ENCODE results near the gene SIGLEC5.

Gene SIGLEC5

DNA sequence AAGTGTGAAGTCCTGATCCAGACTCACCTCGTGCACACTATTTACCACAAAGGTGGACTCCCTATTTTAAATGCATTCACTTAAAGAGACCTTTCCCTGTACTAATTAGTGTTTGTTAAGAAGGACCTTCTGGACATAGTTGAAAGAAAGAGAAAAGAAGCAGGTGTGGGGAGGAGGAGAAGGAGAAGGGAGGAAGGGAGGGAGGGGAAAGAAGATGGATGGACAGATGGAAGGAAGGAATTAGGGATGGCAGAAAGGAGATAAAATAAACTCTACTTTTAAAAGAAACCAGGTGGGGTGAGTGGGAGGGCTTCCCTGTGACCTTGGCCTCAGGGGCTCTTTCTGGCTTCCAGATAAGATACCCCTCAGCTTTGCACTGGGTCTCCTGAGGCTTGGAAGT is 37.7 kb downstream of the SIGLEC5 start:
- no peak for DNase-seq (ENCODE audit: low spot score)
- TF ChIP-seq, protein P1, sequence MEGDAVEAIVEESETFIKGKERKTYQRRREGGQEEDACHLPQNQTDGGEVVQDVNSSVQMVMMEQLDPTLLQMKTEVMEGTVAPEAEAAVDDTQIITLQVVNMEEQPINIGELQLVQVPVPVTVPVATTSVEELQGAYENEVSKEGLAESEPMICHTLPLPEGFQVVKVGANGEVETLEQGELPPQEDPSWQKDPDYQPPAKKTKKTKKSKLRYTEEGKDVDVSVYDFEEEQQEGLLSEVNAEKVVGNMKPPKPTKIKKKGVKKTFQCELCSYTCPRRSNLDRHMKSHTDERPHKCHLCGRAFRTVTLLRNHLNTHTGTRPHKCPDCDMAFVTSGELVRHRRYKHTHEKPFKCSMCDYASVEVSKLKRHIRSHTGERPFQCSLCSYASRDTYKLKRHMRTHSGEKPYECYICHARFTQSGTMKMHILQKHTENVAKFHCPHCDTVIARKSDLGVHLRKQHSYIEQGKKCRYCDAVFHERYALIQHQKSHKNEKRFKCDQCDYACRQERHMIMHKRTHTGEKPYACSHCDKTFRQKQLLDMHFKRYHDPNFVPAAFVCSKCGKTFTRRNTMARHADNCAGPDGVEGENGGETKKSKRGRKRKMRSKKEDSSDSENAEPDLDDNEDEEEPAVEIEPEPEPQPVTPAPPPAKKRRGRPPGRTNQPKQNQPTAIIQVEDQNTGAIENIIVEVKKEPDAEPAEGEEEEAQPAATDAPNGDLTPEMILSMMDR (IDR thresholded peaks at IDR 0.05; ENCODE audit: extremely low read depth, insufficient read depth, missing control alignments): no peak
- in situ Hi-C loops (cut with MboI; ENCODE audit: low pct_unique_long_range_greater_than_20kb, low sequenced_read_pairs, unreplicated experiment): no loop called here

DNA sequence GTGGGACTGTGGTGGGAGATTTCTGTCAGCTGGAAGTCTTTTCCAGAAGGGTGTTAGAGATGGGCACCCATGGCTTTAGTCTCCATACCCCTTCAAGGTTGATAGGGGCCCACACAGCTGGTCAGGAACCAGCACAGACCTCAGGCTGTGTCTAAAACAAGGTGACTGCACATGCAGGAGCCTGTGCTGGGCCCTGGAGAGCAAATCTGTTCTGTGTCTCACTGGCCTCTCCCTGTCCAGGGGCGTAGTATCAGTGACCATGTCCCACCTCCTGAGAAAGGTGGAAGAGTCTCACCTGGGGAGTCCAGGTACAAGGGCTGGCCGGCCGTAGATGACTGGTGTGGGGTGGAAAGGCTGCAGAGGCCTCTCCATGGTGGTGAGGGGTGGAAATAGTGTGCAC is 39.8 kb downstream of the SIGLEC5 start:
- in situ Hi-C loops (cut with MboI; ENCODE audit: low pct_unique_long_range_greater_than_20kb, low sequenced_read_pairs, unreplicated experiment): no loop called here
- no peak for DNase-seq (ENCODE audit: low spot score)
- TF ChIP-seq, protein P1 (IDR thresholded peaks at IDR 0.05; ENCODE audit: extremely low read depth, insufficient read depth, missing control alignments): no peak

DNA sequence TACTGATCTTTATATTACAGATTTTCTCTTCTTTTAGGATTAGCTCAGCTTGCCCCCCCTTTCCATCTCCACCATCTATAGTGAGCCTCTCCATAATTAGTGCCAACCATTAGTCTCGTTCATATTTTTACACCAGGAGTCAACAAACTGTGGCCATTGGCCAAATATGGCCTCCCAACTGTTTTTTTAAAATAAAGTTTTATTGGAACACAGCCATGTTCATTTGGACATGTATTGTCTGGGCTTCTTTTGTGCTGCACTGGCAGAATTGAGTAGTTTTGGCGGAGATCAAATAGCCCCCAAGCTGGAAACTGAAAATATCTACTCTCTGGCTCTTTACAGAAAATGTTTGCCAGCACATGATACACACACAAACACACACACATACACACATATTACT is 40.7 kb downstream of the SIGLEC5 start:
- in situ Hi-C loops (cut with MboI; ENCODE audit: low pct_unique_long_range_greater_than_20kb, low sequenced_read_pairs, unreplicated experiment): no loop called here
- DNase-seq (ENCODE audit: low spot score): no peak
- TF ChIP-seq, protein P1 (IDR thresholded peaks at IDR 0.05; ENCODE audit: extremely low read depth, insufficient read depth, missing control alignments): no peak

DNA sequence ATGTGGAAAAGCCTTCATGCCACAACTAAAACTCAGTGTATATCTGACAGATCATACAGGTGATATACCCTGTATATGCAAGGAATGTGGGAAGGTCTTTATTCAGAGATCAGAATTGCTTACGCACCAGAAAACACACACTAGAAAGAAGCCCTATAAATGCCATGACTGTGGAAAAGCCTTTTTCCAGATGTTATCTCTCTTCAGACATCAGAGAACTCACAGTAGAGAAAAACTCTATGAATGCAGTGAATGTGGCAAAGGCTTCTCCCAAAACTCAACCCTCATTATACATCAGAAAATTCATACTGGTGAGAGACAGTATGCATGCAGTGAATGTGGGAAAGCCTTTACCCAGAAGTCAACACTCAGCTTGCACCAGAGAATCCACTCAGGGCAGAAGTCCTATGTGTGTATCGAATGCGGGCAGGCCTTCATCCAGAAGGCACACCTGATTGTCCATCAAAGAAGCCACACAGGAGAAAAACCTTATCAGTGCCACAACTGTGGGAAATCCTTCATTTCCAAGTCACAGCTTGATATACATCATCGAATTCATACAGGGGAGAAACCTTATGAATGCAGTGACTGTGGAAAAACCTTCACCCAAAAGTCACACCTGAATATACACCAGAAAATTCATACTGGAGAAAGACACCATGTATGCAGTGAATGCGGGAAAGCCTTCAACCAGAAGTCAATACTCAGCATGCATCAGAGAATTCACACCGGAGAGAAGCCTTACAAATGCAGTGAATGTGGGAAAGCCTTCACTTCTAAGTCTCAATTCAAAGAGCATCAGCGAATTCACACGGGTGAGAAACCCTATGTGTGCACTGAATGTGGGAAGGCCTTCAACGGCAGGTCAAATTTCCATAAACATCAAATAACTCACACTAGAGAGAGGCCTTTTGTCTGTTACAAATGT is 42.7 kb downstream of the SIGLEC5 start:
- no peak for DNase-seq (ENCODE audit: low spot score)
- in situ Hi-C loops (cut with MboI; ENCODE audit: low pct_unique_long_range_greater_than_20kb, low sequenced_read_pairs, unreplicated experiment): no loop called here
- TF ChIP-seq, protein P1 (IDR thresholded peaks at IDR 0.05; ENCODE audit: extremely low read depth, insufficient read depth, missing control alignments): no peak

DNA sequence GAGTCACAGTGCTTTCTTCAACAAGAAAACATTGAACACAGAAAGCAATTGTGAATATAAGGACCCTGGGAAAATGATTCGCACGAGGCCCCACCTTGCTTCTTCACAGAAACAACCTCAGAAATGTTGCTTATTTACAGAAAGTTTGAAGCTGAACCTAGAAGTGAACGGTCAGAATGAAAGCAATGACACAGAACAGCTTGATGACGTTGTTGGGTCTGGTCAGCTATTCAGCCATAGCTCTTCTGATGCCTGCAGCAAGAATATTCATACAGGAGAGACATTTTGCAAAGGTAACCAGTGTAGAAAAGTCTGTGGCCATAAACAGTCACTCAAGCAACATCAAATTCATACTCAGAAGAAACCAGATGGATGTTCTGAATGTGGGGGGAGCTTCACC is 43.4 kb downstream of the SIGLEC5 start:
- in situ Hi-C loops (cut with MboI; ENCODE audit: low pct_unique_long_range_greater_than_20kb, low sequenced_read_pairs, unreplicated experiment): no loop called here
- TF ChIP-seq, protein P1 (IDR thresholded peaks at IDR 0.05; ENCODE audit: extremely low read depth, insufficient read depth, missing control alignments): no peak
- no peak for DNase-seq (ENCODE audit: low spot score)

DNA sequence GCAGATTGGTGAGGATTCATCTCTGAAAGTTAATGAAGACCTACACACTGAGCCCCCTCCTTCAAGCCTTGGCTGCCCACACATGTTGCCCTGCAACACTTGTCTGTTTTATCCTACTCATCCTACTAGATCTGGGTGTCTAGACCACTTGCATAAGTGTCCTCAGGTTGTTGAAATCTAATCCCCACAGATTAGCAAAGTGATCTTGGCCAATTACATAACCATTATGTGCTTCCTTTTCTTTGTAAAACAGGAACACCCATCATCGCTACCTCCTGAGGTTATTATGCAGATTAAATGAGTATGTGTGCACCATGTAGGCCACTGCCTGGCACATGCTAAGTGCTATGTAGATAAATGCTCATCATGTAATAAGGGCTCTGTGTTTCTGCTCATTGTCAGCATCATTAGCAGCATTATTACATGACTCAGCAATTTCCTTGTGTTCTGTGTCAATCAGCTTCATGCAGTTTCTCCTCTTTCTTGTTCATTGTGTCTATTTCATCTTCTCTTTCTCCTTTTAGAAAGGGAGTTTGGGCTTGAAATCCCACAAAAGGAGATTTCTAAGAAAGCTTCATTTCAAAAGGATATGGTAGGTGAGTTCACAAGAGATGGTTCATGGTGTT is 44.0 kb downstream of the SIGLEC5 start:
- no peak for DNase-seq (ENCODE audit: low spot score)

More for the DNA sequence above, 44.0 kb downstream of the SIGLEC5 start:
- TF ChIP-seq, protein P1 (IDR thresholded peaks at IDR 0.05; ENCODE audit: extremely low read depth, insufficient read depth, missing control alignments): no peak
- in situ Hi-C loops (cut with MboI; ENCODE audit: low pct_unique_long_range_greater_than_20kb, low sequenced_read_pairs, unreplicated experiment): no loop called here
